NK-92 treated with Interleukin-12 subunit alpha and Interleukin-12 subunit beta, amount 100 ng/mL, for 24 hours (cell line): Measurements from ENCODE around the gene HHIPL1.

ENCODE experiments used
- DNase-seq: peaks from one replicate; lab custom pipeline; 2025; lab: John Stamatoyannopoulos, UW

HHIPL1 gene

GRCh38 chr14:99716091-99716849 is 71.3 kb downstream of the HHIPL1 start:
- no peak for DNase-seq

DNA sequence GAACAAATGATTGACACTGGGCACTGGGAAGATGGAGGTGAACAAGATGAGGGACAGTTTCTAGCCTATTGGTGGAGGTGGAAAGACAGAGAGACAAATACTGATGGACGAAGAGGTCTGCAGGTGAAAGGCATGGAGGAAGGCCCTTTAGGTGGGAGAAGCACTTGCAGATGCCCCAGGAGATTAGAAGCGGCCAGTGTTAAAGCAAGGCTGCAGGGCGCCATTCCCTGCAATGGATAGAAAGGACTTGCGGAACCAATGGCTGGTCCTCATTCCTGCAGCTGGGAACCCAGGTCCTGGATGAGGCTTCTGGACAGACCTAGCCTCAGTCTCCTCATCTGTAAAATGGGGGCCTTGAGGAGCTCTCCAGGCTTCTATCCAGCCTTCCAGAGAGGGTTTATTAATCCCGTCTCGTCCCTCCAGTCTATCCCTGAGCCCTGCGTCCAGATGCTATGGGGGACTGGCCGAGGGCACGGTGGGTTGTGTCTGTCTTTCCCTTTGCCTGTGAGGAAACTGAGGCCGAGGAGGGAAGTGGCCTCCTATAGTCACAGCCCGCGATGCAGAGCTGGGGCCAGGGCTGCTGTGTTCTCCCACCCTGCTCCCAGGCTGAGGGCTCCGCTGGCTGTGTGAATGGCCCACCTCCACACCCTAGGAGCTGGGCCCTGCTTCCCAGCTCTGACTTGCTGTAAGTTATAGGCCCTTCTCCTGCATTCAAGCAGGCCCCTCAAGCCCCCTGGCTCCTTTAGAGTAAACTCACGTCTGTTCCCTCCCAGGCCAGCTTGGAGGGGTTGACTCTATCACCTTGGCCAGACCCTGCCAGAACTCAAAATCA is 72.1 kb downstream of the HHIPL1 start:
- no peak for DNase-seq

DNA sequence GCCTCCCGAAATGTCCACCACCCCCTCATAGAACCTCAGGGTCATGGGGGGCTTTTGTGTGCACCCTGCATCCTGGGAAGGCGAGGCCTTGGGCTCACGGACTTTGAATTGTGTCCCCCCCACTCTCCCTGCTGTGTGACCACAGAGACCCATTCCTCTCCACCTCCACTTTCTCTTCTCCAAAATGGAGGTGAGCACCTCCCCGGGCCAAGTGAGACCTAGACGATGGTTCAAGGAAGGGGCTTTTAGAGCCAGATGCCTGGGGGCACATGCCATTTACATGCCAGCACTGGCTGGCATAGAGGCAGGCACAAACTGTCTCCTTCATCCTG is 72.7 kb downstream of the HHIPL1 start:
- DNase-seq, result no peak

DNA sequence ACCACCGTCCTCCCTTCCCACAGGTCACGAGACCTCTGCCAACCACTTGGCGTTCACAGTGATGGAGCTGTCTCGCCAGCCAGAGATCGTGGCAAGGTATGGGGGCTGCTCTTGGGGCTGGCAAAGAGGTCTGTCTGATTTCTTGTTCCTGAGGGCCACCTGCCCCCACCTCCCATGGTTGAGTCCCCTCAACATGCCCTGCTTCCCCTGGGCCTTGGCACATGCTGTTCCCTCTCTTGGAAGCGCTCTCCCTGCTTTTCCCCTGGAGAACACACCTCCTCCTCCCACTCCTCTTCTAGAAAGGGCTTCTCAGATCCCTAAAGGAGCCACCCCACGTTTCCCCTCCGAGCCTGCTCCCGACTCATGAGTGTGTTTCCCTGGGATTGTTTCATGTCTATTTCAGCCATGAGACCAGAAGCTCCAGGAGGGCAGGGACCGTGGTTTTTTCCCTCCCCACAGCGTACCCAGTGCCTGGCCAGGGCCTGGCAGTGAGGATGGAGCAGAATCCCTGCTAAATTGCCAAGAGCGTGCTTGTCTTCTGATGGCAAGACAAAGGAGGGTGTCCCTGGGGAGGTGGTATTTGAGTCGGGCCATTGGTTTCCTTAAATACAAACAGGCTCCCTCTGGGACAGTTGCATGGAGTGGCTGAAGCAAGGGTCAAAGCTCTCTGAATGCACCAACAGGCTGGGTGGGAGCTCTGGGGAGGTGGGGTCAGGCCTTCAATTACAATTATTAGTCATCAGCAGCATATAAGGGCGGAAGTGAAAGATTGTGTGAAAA is 73.3 kb downstream of the HHIPL1 start:
- no peak for DNase-seq

- DNase-seq, result no peak
Measured at GRCh38 chr14:99718811-99719192, 73.9 kb downstream of the HHIPL1 start.

GRCh38 chr14:99720941-99721791 is 76.2 kb downstream of the HHIPL1 start:
- no peak for DNase-seq

DNA sequence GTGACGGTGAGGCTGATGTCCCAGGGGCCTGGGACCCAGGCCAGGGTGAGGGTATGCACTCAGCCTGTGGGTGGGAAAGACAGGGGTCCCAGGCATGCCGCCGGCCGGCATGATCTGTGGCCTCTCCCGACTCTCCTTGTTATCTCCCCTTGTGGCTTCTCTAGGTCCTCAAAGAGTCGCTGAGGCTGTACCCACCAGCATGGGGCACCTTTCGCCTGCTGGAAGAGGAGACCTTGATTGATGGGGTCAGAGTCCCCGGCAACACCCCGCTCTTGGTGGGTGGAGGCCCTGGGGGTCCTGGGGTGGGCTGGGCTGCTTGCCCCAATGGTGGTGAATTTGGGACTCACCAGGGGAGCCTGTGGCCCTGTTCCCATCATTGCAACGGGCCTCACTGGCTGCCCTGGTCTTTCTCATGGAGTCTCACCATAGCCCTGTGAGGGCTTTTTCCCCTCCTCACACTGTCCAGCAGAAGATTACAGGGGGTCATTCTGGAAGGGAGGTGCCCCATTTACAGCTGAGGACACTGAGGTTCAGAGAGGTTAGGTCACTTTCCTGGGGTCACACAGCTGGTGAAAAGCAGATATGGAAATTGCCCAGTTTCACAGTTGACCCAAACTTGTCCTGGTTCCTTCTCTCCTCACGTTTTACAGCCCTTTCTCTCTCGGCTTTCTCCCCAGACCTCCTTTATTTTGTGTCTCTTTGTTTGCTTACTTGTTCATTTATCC is 77.0 kb downstream of the HHIPL1 start:
- no peak for DNase-seq

DNA sequence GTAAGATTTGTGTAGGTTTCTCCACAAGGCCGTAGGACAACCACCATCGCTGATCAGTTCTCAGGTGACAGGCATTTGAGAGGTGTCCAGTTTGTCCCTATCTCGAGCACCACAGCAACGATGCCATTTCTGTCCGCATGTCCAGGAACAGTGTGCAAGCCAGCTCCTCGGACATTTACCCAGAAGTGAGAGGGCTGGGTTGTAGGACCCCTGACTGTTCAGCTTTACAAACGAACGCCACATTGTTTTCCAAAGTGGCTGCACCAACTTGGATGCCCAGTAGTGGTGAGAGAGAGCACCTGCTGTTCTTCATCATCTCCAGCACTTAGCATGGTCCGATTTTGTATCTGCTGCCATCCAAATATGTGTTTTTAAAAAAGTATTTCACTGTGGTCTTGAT is 77.8 kb downstream of the HHIPL1 start:
- no peak for DNase-seq

DNA sequence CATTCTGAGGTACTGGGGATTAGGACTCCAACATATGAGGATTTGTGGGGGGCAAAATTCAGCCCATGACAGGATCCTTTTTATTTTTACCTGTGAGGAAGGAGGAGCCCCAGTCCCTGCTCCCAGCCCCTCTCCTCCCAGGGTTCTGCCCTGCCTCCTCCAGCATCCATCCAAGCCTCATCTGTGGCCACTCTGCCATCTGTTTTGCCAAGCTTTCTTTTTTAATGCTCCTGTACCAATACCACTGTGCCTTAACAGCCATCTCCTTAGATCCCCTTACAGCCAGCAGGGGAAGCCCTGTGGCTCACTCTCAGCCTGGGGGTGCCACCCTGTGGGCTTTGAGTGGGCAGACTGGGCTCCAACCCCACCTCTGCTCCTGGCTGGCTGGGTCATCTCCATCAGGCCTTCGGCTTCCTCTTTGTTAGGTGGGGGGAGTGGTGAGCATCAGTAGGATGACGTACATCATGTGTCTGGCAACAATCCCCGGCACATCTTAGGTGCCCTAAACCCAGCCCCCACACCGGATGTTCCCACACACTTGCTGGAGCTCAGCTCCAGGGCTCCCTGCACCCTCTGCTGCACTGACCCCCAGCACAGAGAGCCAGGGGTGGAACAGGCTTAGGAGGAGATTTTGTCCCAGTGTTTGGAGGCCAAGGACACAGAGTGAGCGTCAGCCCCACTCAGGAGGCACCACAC is 79.4 kb downstream of the HHIPL1 start:
- DNase-seq, result no peak

GRCh38 chr14:99724939-99725773 is 80.2 kb downstream of the HHIPL1 start:
- DNase-seq, result no peak

DNA sequence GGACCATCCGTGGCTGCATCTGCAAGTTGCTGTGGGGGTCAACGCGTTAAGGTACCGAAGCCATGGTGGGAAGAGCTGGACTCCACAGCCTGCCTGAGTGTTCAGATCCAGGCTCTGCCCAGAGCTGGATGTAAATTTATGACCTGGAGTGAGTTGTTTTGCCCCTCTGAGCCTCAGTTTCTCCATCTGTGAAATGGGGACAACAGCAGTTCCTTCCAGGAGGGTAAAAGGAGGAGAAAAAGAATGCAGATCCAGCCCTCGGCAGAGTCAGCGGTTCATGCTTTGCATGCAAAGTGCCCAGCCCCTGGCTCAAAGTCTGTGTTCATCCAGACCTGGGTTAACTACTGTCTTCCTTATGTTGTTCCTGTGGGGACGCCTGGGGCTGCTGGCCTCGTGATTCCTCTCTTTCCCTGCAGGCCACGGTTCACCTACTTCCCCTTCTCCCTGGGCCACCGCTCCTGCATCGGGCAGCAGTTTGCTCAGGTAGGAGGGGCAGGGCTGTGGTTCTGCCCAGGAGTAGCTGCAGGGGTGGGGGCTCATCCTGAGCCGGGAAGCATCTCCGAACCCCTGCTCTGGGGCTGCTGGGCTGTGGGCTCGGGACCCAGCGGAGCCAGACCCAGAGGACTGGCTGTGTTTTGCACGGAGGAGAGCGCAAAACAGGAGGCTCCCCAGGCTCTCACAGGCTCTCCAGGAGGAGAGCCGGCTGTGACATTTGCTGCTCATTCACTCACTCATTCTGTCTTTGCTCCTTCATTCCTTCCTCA is 81.0 kb downstream of the HHIPL1 start:
- no peak for DNase-seq

DNA sequence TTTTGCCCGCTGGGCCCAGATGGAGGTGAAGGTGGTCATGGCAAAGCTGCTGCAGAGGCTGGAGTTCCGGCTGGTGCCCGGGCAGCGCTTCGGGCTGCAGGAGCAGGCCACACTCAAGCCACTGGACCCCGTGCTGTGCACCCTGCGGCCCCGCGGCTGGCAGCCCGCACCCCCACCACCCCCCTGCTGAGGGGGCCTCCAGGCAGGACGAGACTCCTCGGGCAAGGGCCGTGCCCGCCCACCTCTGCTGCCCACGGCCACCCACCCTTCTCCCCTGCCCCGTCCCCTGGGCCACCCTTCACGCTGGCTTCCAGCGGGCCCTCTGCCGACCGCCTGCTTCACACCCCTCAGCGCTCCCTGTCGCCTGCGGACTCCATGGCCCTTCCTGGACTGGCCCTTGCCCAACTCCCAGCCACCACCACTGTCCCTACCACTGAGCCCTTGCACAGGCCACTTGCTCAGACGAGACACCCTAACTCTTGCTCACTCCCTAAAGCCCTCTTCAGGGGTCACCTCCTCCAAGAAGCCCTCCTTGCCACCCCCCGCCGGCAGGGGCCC is 81.7 kb downstream of the HHIPL1 start:
- no peak for DNase-seq

GRCh38 chr14:99727096-99727870 is 82.4 kb downstream of the HHIPL1 start:
- DNase-seq, result no peak

DNA sequence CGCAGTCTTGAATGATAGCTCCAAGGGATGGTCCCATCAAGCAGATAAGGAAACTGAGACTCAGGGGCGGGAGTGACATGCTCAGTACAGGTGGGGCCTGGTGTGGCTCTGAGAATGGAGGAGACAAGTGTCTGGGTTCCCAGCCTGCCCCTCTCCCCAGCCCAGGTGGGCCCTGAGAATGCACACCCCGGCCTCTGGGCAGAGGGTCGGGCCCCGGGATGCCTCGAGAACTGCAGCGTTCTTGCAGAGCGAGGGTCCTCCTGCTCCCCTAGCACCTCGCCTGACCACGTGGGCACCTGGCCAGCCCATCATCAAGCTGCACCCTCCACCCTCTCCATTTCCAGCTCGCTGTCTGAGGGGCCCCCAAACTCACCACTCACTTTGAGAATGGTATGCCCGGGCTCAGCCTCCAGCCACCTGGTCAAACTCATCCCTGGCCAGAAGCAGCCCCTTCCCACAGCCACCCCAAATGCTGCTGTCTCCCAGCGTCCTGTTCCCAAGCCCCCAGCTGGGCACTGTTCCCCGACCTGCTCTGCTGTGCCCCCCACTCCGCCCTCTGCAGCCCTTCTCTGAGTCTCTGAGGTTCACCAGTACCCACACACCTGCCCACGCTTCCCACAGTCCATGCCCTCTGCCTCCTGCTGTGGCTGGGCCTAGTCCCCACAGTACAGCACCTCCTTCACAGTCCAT is 83.4 kb downstream of the HHIPL1 start:
- DNase-seq, result no peak

DNA sequence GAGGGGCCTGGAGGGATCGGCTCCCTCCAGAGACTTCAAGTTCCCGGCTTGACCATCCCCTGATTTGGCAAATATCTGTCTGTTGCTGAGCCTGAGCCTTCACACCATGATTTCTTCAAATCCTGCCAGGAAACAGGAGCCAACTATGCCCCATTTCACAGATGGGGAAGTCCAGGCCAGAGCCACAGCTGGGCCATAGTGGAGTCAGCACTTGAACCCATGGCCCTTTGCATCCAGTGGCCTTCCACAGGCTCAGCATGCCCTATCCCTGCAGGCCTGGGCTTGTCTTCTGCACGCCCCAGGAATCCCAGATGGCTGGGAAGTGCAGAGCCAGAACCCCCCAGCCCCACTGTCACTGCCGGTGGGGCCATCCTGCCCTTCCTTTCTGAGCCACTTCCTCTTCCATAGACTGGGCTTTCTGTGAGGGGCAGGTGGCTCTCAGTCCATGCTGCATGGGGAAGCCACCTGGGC is 84.1 kb downstream of the HHIPL1 start:
- DNase-seq, result no peak
